Fibroblast of skin of left quadriceps (primary cell): ENCODE measurements around the gene C1QL3.

Experiments
- DNase-seq, 2 experiments: peaks; one replicate each; pipeline ENCODE4 v3.0.0-alpha.2; 2013; ENCODE audit warnings: low read depth in 2 of 2

C1QL3 gene

DNA sequence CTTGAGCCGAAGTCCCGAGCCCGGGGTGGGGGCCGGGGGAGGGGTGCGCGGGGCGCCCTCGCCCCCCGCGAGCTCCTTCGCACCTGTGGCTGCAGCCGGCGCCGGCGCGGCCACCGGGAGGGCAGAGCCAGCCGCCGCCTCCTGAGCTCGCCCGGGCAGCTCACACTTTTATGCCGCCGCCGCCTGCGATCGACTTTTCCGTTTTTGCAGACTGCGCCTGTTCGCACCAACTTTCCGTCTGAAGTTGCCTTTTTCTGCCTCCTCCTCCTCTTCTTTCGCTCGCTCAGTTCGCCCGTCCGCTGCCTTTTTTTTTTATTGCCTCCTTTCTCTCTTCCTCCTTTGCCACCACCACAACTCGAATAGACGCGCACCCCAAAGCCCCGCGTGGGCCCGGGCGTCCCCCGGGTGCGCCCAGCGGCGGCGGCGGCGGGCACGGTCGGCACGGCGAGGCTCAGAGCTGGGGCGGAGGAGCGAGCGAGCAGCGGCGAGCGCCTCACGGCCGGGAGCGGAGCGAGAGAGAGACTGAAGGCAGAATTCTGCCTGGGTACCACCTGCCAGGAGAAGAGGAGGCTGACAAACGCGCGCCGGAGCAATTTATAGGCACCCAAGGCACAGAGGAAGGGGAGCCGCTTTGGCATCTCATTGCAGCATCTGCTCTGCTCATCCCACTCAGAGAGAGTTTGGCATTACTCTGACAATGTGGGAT is at the start of gene C1QL3:
C1QL3 (minus strand) TSS at position 569 of the 706 bp plus-strand sequence. CDS start 814 bp downstream, outside the sequence.
- DNase-seq: no peak

DNA sequence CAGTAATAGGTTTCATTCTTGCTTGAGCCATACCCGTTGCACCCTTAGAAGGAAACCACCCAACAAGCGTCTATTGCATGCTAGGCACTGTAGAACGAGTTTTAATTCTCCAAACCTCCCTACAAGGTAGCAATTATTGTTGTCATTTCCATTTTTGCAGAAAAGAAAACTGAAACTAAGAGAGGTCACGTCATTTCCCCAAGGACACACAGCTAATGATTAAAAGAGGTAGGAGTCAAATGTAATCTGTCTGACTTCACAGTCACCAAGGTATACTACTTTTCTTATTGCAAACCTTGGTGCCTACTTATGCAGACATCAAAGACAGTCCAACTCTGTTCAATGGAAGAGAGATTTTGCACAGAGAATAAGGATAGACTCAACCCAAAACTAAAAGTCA is 49.1 kb upstream of the C1QL3 start:
- no peak for DNase-seq

- DNase-seq: no peak
These were observed 44.6 kb upstream of the C1QL3 start for GRCh38 chr10:16566202-16566805.

GRCh38 chr10:16565604-16566003 is 43.9 kb upstream of the C1QL3 start:
- DNase-seq: no peak

DNA sequence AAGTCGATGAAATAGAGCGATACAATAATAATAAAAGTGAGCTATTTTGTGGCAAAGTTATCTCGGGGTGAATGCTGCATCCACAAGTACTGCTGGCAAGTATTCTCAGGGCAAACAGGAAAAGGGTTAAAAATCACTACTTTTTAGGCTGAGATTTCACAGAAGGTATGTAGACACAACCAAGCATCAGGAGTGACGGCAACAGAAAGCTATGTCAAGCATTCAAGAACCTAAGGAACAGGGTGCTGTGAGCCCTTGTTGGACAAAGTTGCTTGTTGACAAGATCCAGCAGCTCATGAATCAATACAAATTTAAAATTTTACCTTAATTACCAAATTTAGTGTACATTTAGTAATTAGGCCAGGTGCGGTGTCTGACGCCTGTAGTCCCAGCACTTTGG is 41.2 kb upstream of the C1QL3 start:
- no peak for DNase-seq

GRCh38 chr10:16559236-16559773 is 37.6 kb upstream of the C1QL3 start:
- DNase-seq: no peak

DNA sequence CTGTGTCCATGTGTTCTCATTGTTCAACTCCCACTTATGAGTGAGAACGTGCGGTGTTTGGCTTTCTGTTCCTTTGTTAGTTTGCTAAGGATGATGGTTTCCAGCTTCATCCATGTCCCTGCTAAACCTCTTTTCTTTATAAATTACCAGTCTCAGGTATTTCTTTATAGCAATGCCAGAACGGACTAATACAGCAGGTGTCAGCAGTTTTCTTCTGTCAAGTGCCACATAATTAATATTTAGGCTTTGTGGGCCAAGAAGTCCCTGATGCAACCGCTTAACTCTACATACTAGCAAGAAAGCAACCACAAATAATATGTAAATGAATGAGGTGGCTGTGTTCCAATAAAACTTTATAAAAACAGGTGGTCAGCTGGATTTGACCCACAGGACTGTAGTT is 26.3 kb upstream of the C1QL3 start:
- no peak for DNase-seq

GRCh38 chr10:16545116-16545736 is 23.5 kb upstream of the C1QL3 start:
- peak in 1 of 2 experiments; percentile 5 for DNase-seq

DNA sequence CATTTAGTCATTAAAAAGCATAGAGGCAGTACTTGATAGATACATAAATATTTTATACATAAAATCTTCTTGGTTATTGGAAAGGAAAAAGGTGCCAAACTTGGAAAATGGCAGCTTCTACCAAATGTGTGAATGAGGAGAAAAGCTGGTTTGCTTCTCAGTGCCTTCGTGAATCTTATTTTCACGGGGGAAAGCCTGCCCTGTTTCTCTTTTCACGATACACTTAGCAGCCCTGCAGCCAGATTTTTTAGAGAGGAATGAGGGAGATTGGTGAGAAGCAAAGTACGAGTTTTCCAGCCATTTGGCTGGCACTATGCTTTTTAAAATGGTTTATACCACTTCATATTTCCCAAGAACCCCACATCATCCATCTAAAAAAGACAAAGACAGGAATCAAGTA is 22.9 kb upstream of the C1QL3 start:
- DNase-seq: no peak

DNA sequence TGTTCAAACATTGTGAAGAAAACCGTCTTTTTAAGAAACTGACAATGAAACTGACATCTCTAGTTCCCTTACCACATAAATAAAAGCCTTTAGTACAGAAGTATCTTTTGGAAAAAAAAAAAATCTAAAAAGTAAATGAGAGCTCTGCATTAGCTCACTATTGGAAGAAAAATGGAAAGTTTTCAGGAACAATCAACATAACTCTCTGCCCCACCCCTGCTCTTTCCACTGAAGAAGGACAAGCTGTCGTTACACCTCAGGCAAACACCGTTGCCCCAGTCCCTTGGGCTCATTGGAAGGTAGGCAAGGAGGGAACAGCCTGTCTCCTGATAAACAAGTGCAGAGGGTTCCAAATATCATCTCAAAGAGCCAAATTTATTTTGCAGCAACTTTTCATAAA is 22.4 kb upstream of the C1QL3 start:
- DNase-seq: no peak

DNA sequence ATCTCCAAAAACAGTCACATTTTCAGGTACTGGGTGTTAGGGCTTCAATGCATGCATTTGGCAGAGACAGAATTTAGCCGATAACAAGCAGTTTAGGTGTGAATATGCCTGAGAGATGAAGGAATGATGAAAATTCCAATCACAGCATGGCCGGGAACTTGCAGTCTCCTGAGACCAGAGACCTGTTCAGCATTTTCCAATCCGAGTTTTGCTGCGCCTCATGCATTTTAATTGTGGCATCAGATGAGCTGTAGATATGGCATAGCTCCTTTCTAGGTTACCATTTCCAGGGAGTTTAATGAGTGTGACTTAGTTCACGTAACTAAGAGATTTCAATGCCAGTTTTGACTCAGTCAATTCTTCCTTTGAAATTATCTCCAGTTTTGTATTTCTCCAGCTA is 14.5 kb upstream of the C1QL3 start:
- no peak for DNase-seq

- no peak for DNase-seq
These were observed 8.2 kb upstream of the C1QL3 start for GRCh38 chr10:16529853-16530252.

DNA sequence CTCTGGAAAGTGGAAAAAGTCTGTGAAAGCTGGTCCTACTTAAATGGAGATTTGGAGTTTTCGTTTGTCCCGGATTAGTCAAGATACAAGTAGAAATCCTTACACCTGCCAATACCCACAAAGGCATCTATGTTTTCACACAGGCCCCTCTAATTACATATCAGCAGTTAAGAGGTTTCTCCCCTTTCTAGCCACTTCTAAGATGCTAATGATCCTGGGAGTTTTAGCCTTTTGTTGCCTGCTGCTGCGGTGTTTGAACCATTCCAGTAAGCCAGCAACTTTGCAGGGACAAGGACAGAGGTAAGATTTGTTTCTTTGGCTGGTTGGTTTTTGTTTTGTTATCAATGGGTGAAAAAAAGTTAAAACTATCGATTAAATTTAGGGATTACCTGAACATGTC is 5.8 kb upstream of the C1QL3 start:
- no peak for DNase-seq

DNA sequence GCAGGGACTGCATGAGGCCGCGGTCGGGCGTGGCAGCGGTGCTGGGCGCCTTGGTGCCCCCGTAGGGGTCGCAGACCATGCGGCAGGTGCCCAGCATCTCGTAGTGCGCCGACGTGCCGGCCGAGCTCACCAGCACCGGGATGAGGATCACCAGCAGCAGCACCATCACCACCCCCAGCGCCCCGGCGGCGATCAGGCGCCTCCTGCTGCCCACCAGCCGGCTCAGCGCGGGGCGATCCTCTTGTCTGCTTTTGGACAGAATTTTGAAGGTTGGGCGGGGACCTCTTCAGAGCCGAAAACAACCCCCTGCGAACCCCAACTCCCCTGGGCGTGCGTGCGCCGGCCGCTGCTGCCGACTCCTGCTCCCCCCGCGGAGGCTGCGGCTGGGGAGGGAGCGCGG is 779 bp downstream of the C1QL3 start:
- DNase-seq: no peak

DNA sequence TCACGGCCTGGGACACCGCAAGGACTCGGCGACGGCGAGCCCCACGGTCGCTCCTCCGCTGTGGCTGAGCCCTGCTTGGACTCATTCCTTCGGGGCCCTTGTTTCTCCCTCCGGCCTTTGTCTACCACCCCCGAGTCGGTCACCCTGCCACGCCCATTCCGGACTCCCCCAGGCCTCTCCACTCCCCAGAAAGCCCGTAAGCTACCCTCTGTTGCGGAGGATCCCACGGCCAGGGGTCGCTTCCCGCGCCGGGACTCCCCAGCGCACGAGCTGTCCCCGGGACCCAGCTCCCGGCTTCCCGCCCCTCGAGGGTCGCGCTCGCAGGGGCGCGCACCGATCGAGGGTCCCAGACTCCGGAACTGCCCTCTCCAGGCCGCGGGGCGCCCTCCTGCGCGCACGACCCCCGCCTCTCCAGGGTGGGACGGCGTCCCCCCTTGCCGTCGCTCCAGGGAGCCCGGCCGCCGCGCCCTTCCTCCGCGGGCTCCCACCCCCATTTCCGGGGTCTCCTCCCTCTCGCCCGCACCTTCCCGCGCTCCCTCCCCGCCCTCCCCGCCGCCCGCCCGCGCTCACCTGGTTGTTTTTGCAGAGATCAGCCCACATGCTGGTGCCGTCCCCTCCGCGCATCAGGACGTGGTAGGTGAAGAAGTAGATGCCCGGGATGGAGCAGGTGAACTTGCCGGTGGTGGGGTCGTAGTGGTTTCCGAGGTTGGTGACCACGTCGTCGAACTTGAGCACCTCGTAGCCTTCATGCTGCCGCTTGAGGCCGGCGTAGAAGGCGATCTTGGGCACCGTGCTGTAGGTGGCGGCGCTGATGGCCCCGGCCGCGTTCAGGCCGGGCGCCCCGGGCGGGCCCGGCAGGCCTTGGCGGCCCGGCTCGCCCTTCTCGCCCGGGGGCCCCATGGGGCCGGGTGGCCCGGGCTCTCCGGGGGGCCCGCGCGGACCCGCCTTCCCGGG is 1.5 kb downstream of the C1QL3 start:
- no peak for DNase-seq

- DNase-seq: no peak
These were observed 2.3 kb downstream of the C1QL3 start for GRCh38 chr10:16519250-16519907.

DNA sequence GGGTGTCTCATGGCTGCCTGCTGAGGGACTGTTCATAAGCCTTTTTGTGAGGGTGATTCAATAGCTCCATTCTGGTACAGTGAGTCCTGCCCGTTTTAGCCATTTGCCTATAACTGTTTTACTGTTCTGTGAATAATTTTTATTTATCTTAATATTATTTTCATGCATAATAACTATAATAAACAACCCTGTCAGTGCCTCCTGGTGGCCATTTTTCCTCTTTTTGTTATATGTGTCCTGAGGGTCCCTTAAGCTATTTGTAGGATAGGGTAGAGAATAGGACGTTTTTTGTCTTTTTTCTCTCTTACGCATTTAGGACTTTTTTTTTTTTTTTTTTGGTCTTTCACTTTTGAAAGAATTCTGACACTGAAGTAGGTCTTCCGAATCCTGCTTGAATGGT is 2.9 kb downstream of the C1QL3 start:
- no peak for DNase-seq

GRCh38 chr10:16510843-16511242 is 10.8 kb downstream of the C1QL3 start:
- no peak for DNase-seq

- DNase-seq: no peak
These were observed 11.7 kb downstream of the C1QL3 start for GRCh38 chr10:16509996-16510395.

- DNase-seq: no peak
These were observed 16.5 kb downstream of the C1QL3 start for GRCh38 chr10:16505161-16505560.

DNA sequence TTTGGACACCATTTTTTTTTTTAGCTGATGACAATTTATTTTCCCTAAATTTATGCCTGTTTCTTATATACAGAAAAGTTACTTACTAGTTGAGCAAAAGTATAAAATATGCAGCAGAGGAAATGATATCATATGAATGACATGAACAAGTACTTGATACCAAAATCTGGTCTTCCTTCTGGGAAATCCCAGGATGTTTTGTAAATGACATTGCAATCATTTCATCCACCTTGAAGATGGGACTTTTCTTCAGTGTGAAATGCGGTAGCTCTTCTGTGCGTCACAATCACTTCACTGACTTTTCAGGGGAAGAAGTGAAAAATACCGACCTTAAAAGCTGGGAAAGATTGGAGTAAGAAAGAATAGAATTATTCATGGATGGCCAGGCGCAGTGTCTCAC is 23.8 kb downstream of the C1QL3 start:
- DNase-seq: no peak
